Adrenal gland (tissue), 12 donors: Measurements from ENCODE around the gene GCAT. TPM values are rescaled to one million over a fixed set of nuclear protein-coding genes. Genes with fewer than 3 reads are reported as not detected.

Source experiments
- DNase-seq, 7 donors: peaks; one replicate each; pipeline ENCODE4 v3.0.0-alpha.2; 2019 to 2020
- H3K27ac ChIP-seq, 5 donors: fragments of 200-600 bp; sonication (generic) in 4 of 5; 1 replicate in 3 of 5; 2 replicates in 2 of 5; pipeline versions ENCODE4 v1.5.1 to v1.8.0; 2016 to 2020; ENCODE audit warnings: mild to moderate bottlenecking in 1 of 5
- H3K27me3 ChIP-seq: fragments of 200-600 bp; 2 replicates; pipeline ENCODE4 v1.8.0; 2021
- H3K36me3 ChIP-seq, 2 donors: fragments of 200-600 bp; replicated peaks in 1 of 2; 1 replicate in 1 of 2; 2 replicates in 1 of 2; pipeline versions ENCODE4 v1.5.1 to v1.8.0; 2018 to 2022
- H3K4me1 ChIP-seq, 2 donors: fragments of 200-600 bp; replicated peaks in 1 of 2; 1 replicate in 1 of 2; 2 replicates in 1 of 2; pipeline versions ENCODE4 v1.5.1 to v1.8.0; 2018 to 2021
- H3K4me3 ChIP-seq, 4 donors: fragments of 200-600 bp; sonication (generic) in 3 of 4; one replicate each; pipeline ENCODE4 v1.5.1; 2016 to 2018
- H3K9me3 ChIP-seq, 3 donors: fragments of 200-600 bp; sonication (generic) in 1 of 3; replicated peaks in 1 of 3; 1 replicate in 2 of 3; 2 replicates in 1 of 3; pipeline versions ENCODE4 v1.5.1 to v1.8.0; 2016 to 2021
- POLR2A ChIP-seq, 2 donors: fragments of 450-650 bp; IDR thresholded peaks; one replicate each; pipeline ENCODE4 v1.6.1; 2017; ENCODE audit warnings: antibody characterized with exemption in 2 of 2, mild to moderate bottlenecking in 2 of 2, moderate library complexity in 1 of 2
- WGBS, 4 donors: extraction: QIAGEN DNeasy Blood & Tissue Kit in 2 of 4; methylation state at CpG; one replicate each; pipeline versions ENCODE4 v1.1.5 to v1.1.7; 2013 to 2017; 5-methylcytosine and 5-hydroxymethylcytosine counted together
- intact Hi-C, 2 donors: fragments of 100-400 bp; cut with DNase I; formaldehyde crosslinking; loops; one replicate each; pipeline versions ENCODE4 v1.14.1 to v1.15.0; 2022 to 2023
- polyA plus RNA-seq, 3 donors: library from polyadenylated mRNA; stranded (reverse); fragments of 200-250 nt in 2 of 3; fragments of 350-450 nt in 1 of 3; fragmentation: Illumina TruSeq in 1 of 3; extraction: RNeasy Lipid Tissue Mini Kit (QIAGEN cat#74804) in 1 of 3; gene quantifications; one replicate each; pipeline ENCODE4 v1.2.3, GENCODE V29; 2013 to 2014
- total RNA-seq, 9 donors: library from RNA; depleted of rRNA in 4 of 9; stranded (reverse); fragments of >200 nt in 4 of 9; fragments of 120-200 nt in 1 of 9; fragmentation: NEBNext Ultra II Directional in 1 of 9; extraction: Animal tissue kit (Norgen Biotek cat#: 25700) in 1 of 9; gene quantifications; one replicate each; pipeline versions ENCODE4 v1.1.0 to v1.2.4, GENCODE V29; 2013 to 2023
- TF ChIP-seq, protein P1 (sequence below), 6 experiments: fragments of 450-650 bp in 4 of 6; fragments of 200-600 bp in 2 of 6; sonication (generic) in 1 of 6; IDR thresholded peaks; 1 replicate in 5 of 6; 2 replicates in 1 of 6; pipeline versions ENCODE4 v1.5.1 to v1.8.0; 2016 to 2021; ENCODE audit warnings: antibody characterized with exemption in 6 of 6, mild to moderate bottlenecking in 2 of 6, moderate library complexity in 1 of 6
- donor health status: healthy with polysubstance abuse.
- donor health status: Bipolar disorder and iron deficiency.
- donor health status: DM: yes; HTN: yes; CAD: no.
- donor health status: DM: no; HTN: no; CAD: no.
- donor health status: DM: no; HTN: no; CAD: no.
- donor health status: DM: yes; HTN: yes; CAD: no.

The GCAT gene
- total and polyA plus RNA-seq, 12 donors = 18.2 to 87.9 (median 33.3) TPM

DNA sequence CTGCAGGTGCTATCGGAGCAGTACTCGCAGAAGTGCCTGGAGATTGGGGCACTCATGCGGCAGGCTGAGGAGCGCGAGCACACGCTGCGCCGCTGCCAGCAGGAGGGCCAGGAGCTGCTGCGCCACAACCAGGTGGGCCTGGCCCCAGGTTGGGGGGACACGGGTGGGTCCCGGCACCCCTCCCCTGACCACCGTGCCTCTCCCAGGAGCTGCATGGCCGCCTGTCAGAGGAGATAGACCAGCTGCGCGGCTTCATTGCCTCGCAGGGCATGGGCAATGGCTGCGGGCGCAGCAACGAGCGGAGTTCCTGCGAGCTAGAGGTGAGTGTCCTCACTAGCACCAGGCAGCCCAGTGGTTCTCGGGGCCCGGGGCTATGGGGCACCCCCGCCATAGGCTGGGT is 38.7 kb upstream of the GCAT start:
- intact Hi-C loops = no loop called here
- Histone ChIP-seq H3K27ac (no peak overlapping the region), H3K4me3 (no peak overlapping the region), H3K4me1 (peaks cover 6 to 10% of the 10 kb centered on the region in 2 donors), H3K27me3 (no peaks in the 10 kb centered on the region), H3K36me3 (peaks cover 0 to 69% of the 10 kb centered on the region in 2 donors), H3K9me3 (no peaks in the 10 kb centered on the region)
- 92 to 97% (median 95%) methylated on average over 10 to 24 of the region's 24 CpGs for WGBS, 4 donors
- no peak for TF ChIP-seq POLR2A (IDR thresholded peaks at IDR 0.05)
- no peak for DNase-seq

DNA sequence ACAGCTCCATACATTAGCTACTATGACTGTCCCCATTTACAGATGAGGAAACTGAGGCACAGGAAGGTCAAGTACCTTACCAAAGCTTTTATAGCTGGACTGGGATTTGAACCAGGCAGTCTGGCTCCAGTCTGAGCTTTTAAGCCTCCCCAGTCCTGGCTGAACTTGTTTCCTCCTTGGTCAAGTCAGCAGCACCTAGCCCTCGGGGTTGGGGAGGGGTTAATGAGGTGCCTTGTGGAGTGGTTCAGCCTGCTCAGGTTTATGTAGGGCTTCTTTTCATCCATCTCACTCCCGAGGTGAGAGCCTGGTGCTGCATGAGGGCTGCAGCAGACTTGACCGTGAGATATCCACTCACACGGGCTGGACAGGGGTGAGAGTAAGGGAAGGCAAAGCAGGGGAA is 36.7 kb upstream of the GCAT start:
- intact Hi-C loops = no loop called here
- 56 to 100% (median 59%) methylated on average over 1 to 4 of the region's 4 CpGs for WGBS, 4 donors
- H3K4me3 ChIP-seq = no peak overlapping the region
- TF ChIP-seq, protein P1, sequence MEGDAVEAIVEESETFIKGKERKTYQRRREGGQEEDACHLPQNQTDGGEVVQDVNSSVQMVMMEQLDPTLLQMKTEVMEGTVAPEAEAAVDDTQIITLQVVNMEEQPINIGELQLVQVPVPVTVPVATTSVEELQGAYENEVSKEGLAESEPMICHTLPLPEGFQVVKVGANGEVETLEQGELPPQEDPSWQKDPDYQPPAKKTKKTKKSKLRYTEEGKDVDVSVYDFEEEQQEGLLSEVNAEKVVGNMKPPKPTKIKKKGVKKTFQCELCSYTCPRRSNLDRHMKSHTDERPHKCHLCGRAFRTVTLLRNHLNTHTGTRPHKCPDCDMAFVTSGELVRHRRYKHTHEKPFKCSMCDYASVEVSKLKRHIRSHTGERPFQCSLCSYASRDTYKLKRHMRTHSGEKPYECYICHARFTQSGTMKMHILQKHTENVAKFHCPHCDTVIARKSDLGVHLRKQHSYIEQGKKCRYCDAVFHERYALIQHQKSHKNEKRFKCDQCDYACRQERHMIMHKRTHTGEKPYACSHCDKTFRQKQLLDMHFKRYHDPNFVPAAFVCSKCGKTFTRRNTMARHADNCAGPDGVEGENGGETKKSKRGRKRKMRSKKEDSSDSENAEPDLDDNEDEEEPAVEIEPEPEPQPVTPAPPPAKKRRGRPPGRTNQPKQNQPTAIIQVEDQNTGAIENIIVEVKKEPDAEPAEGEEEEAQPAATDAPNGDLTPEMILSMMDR (IDR thresholded peaks at IDR 0.05) = no peak
- no peak for TF ChIP-seq POLR2A (IDR thresholded peaks at IDR 0.05)
- H3K27me3 ChIP-seq = no peaks in the 10 kb centered on the region
- H3K27ac ChIP-seq = no peak overlapping the region
- H3K36me3 ChIP-seq = peaks cover 0 to 70% of the 10 kb centered on the region in 2 donors
- DNase-seq = no peak
- H3K9me3 ChIP-seq = no peaks in the 10 kb centered on the region
- peaks cover 0 to 8% of the 10 kb centered on the region in 2 donors for H3K4me1 ChIP-seq

GRCh38 chr22:37771702-37772427 is 35.9 kb upstream of the GCAT start:
- Histone ChIP-seq H3K27ac (no peak overlapping the region), H3K36me3 (peaks cover 0 to 67% of the 10 kb centered on the region in 2 donors), H3K4me3 (no peak overlapping the region), H3K27me3 (no peaks in the 10 kb centered on the region), H3K4me1 (peaks cover 0 to 8% of the 10 kb centered on the region in 2 donors), H3K9me3 (no peaks in the 10 kb centered on the region)
- intact Hi-C loops = no loop called here
- DNase-seq = peak in 1 of 7 donors; percentile 25
- WGBS, 4 donors = 87 to 92% (median 90%) methylated on average over 15 to 17 of the region's 17 CpGs
- no peak for TF ChIP-seq POLR2A (IDR thresholded peaks at IDR 0.05)
- TF ChIP-seq, protein P1 (IDR thresholded peaks at IDR 0.05) = no peak

DNA sequence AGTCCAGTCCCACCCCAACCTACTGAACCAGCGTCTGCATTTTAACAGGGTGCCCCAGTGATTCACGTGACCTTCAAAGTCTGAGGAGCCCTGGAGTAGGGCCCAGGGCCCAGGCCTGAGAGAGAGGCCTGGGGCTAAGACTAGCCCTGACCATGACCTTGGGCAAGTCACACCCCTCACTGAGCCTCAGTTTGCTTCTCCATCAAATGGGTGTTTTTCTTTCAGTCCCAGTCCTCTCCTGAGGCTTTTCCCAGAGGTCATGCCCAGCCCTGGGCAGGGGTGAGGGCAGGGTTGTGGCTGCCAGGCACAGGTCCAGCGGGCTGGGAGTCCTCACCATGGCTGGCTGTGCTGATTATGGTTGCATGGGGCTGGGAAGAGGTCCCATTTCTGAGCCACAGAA is 33.0 kb upstream of the GCAT start:
- DNase-seq = peak in 2 of 7 donors; percentile 38 to 43

More for the DNA sequence above, 33.0 kb upstream of the GCAT start:
- TF ChIP-seq POLR2A (IDR thresholded peaks at IDR 0.05) = no peak
- TF ChIP-seq, protein P1 (IDR thresholded peaks at IDR 0.05) = no peak
- Histone ChIP-seq H3K4me3 (no peak overlapping the region), H3K27me3 (no peaks in the 10 kb centered on the region), H3K4me1 (peaks cover 0 to 8% of the 10 kb centered on the region in 2 donors), H3K9me3 (no peaks in the 10 kb centered on the region), H3K36me3 (peaks cover 0 to 42% of the 10 kb centered on the region in 2 donors), H3K27ac (peak overlapping the region in 2 of 5 donors; percentile 21 to 61)
- WGBS, 4 donors = 33 to 76% (median 60%) methylated on average over 2 to 3 of the region's 3 CpGs
- intact Hi-C loops = no loop called here
